PFSK-1 (cell line): ENCODE measurements around the gene KCNMA1.

Experiments used
- FOXP2 ChIP-seq: optimal IDR thresholded peaks from 2 replicates; pipeline ENCODE3; 2011; ENCODE audit warnings: borderline replicate concordance, control low read depth, inconsistent platforms; ENCODE audit not compliant: insufficient read depth; ENCODE audit errors: extremely low read length, extremely low read depth
- POLR2AphosphoS5 ChIP-seq: IDR thresholded peaks from 2 replicates; pipeline ENCODE4 v1.6.1; 2012; ENCODE audit warnings: low read depth, mild to moderate bottlenecking, control low read depth, low read length, moderate library complexity
- SIN3A ChIP-seq: IDR thresholded peaks from 2 replicates; pipeline ENCODE4 v1.6.1; 2012; ENCODE audit warnings: mild to moderate bottlenecking, low read length, moderate library complexity, borderline replicate concordance; ENCODE audit not compliant: insufficient read depth
- TAF1 ChIP-seq: IDR thresholded peaks from 2 replicates; pipeline ENCODE4 v1.6.1; 2012; ENCODE audit warnings: low read length, control low read depth, borderline replicate concordance; ENCODE audit not compliant: insufficient read depth
- TF ChIP-seq, protein P1 (sequence below), 2 experiments: IDR thresholded peaks; 2 replicates each; pipeline versions ENCODE4 v1.6.1 to v1.8.0; 2011 to 2012; ENCODE audit warnings: low read depth in 2 of 2, low read length in 2 of 2, control low read depth in 1 of 2, inconsistent platforms in 1 of 2, mild to moderate bottlenecking in 1 of 2, moderate library complexity in 1 of 2; ENCODE audit not compliant: insufficient read depth in 1 of 2

DNA sequence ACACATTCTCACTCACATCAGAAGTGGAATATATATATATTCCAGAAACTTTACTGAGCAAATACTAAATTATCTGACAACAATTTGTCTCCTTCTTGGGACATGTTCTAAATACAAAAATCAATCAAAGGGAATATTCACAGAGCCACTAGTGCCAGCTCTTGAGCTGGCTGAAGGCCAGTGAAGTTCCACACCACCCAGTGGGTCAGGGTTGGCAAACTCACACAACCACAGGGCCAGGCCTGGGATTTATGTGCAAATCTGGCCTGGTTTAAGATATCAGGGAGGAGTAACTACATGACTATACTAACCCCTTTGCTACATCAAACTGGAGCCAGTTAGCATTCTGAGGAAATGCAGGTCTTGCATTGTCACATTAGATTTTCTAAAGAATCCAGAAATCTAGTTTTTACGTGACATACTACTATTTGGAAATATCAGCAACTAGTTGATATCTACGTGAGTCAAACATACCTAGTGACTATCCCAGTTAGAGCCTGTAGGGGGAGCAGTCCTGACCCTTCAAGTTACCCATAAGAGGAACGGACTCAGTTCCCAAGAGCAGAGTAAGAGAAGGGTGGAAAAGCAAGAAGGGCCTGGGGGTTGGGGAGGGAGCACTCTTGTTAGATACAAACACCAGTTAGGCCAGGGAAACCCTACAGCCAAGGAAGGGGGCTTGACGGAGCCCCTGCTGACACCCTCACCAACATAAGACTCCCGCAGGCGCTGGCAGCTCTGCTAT, 600.4 kb downstream of the KCNMA1 start:
- TF ChIP-seq SIN3A: no peak
- TF ChIP-seq, protein P1, sequence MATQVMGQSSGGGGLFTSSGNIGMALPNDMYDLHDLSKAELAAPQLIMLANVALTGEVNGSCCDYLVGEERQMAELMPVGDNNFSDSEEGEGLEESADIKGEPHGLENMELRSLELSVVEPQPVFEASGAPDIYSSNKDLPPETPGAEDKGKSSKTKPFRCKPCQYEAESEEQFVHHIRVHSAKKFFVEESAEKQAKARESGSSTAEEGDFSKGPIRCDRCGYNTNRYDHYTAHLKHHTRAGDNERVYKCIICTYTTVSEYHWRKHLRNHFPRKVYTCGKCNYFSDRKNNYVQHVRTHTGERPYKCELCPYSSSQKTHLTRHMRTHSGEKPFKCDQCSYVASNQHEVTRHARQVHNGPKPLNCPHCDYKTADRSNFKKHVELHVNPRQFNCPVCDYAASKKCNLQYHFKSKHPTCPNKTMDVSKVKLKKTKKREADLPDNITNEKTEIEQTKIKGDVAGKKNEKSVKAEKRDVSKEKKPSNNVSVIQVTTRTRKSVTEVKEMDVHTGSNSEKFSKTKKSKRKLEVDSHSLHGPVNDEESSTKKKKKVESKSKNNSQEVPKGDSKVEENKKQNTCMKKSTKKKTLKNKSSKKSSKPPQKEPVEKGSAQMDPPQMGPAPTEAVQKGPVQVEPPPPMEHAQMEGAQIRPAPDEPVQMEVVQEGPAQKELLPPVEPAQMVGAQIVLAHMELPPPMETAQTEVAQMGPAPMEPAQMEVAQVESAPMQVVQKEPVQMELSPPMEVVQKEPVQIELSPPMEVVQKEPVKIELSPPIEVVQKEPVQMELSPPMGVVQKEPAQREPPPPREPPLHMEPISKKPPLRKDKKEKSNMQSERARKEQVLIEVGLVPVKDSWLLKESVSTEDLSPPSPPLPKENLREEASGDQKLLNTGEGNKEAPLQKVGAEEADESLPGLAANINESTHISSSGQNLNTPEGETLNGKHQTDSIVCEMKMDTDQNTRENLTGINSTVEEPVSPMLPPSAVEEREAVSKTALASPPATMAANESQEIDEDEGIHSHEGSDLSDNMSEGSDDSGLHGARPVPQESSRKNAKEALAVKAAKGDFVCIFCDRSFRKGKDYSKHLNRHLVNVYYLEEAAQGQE (IDR thresholded peaks at IDR 0.05; ENCODE audit: insufficient read depth in 1 of 2, low read depth in 2 of 2, low read length in 2 of 2): no peak
- no peak for TF ChIP-seq POLR2AphosphoS5
- no peak for TF ChIP-seq TAF1
- TF ChIP-seq FOXP2: no peak
